SK-N-SH (cell line): Measurements from ENCODE around the gene MAP4K4. TPM values are rescaled to one million over a fixed set of nuclear protein-coding genes. Genes with fewer than 3 reads are reported as not detected.
A peak's percentile ranks its signal among the peaks of the same experiment; 100 is the strongest.

Experiments
- CTCF ChIA-PET: fragments of 300-600, 350-600 bp; formaldehyde crosslinking; extraction: SDS; loops from one replicate; lab custom pipeline; 2021; lab: Yijun Ruan, JAX
- POLR2A ChIA-PET: fragments of 350-600 bp; sonication (Branson Sonifier 250); formaldehyde crosslinking; extraction: SDS; loops from one replicate; lab custom pipeline; 2020; ENCODE audit warnings: antibody characterized with exemption, inconsistent platforms; lab: Yijun Ruan, JAX
- DNase-seq: peaks from one replicate; pipeline ENCODE4 v3.0.0; 2012
- H2AFZ ChIP-seq: fragments of 200-600 bp; sonication (generic); 2 replicates; pipeline ENCODE4 v1.8.1; 2016; ENCODE audit warnings: antibody characterized with exemption, mild to moderate bottlenecking, low read depth
- H3F3A ChIP-seq: fragments of 200-600 bp; sonication (generic); replicated peaks from 2 replicates; pipeline ENCODE3; 2016; ENCODE audit warnings: antibody characterized with exemption, mild to moderate bottlenecking; ENCODE audit not compliant: insufficient read depth
- H3K27ac ChIP-seq, 2 experiments: fragments of 200-500 bp in 1 of 2; fragments of 200-600 bp in 1 of 2; sonication (Bioruptor generic) in 1 of 2; sonication (generic), shearing (Covaris generic) in 1 of 2; 2 replicates each; pipeline versions ENCODE4 v1.5.1 to v1.6.1; 2014 to 2016; ENCODE audit warnings: low read depth in 2 of 2, inconsistent platforms in 1 of 2, low read length in 1 of 2, mild to moderate bottlenecking in 1 of 2, mixed read lengths in 1 of 2
- H3K27me3 ChIP-seq: fragments of 200-600 bp; sonication (generic), shearing (Covaris generic); 2 replicates; pipeline ENCODE4 v1.6.1; 2016; ENCODE audit warnings: mixed run types; ENCODE audit not compliant: insufficient read depth
- H3K36me3 ChIP-seq, 2 experiments: fragments of 200-500 bp in 1 of 2; fragments of 200-600 bp in 1 of 2; sonication (Bioruptor generic) in 1 of 2; sonication (generic) in 1 of 2; replicated peaks in 1 of 2; 2 replicates each; pipeline versions ENCODE3 to v1.5.1; 2014 to 2016; ENCODE audit warnings: low read length in 1 of 2, mild to moderate bottlenecking in 1 of 2; ENCODE audit not compliant: insufficient read depth in 2 of 2, control insufficient read depth in 1 of 2
- H3K4me1 ChIP-seq, 2 experiments: fragments of 200-500 bp in 1 of 2; fragments of 200-600 bp in 1 of 2; sonication (Bioruptor generic) in 1 of 2; sonication (generic), shearing (Covaris generic) in 1 of 2; 2 replicates each; pipeline versions ENCODE4 v1.5.1 to v1.6.1; 2014 to 2016; ENCODE audit warnings: low read depth in 1 of 2, low read length in 1 of 2, mixed run types in 1 of 2; ENCODE audit not compliant: insufficient read depth in 2 of 2, control insufficient read depth in 1 of 2
- H3K4me2 ChIP-seq: fragments of 200-600 bp; sonication (generic), shearing (Covaris generic); 2 replicates; pipeline ENCODE4 v1.6.1; 2017; ENCODE audit warnings: mixed run types
- H3K4me3 ChIP-seq, 2 experiments: fragments of 200-500 bp in 1 of 2; fragments of 200-600 bp in 1 of 2; sonication (Bioruptor generic) in 1 of 2; sonication (generic), shearing (Covaris generic) in 1 of 2; 2 replicates each; pipeline versions ENCODE4 v1.5.1 to v1.8.1; 2014 to 2016; ENCODE audit warnings: low read depth in 2 of 2, inconsistent platforms in 1 of 2, low read length in 1 of 2, mild to moderate bottlenecking in 1 of 2, mixed read lengths in 1 of 2, moderate library complexity in 1 of 2
- H3K79me2 ChIP-seq: fragments of 200-600 bp; sonication (generic); 2 replicates; pipeline ENCODE4 v1.8.1; 2017; ENCODE audit warnings: mild to moderate bottlenecking; ENCODE audit not compliant: insufficient read depth
- H3K9ac ChIP-seq: fragments of 200-600 bp; sonication (generic); 2 replicates; pipeline ENCODE4 v1.6.1; 2017; ENCODE audit warnings: mixed run types
- H3K9me2 ChIP-seq: fragments of 200-600 bp; sonication (generic); 2 replicates; pipeline ENCODE4 v1.6.1; 2017; ENCODE audit warnings: mixed run types
- H3K9me3 ChIP-seq: fragments of 200-600 bp; sonication (generic); 2 replicates; pipeline ENCODE4 v1.6.1; 2017; ENCODE audit warnings: mixed run types, mild to moderate bottlenecking, moderate library complexity
- H4K20me1 ChIP-seq: fragments of 200-600 bp; sonication (generic); 2 replicates; pipeline ENCODE4 v1.6.1; 2017; ENCODE audit warnings: mild to moderate bottlenecking, mixed run types; ENCODE audit not compliant: insufficient read depth
- EZH2phosphoT487 ChIP-seq: fragments of 200-600 bp; sonication (generic); IDR thresholded peaks from 2 replicates; pipeline ENCODE4 v1.6.1; 2017; ENCODE audit warnings: low read depth, mixed run types, mild to moderate bottlenecking, antibody characterized with exemption, moderate library complexity, borderline replicate concordance
- FOSL2 ChIP-seq: IDR thresholded peaks from 2 replicates; pipeline ENCODE4 v1.4.0; 2012; ENCODE audit warnings: low read depth, mild to moderate bottlenecking, moderate library complexity, borderline replicate concordance
- GABPA ChIP-seq: IDR thresholded peaks from 2 replicates; pipeline ENCODE4 v1.4.0; 2012; ENCODE audit warnings: low read depth, mild to moderate bottlenecking
- IRF3 ChIP-seq: fragments of 150-350 bp; IDR thresholded peaks from 2 replicates; pipeline ENCODE4 v1.6.1; 2016; ENCODE audit warnings: mild to moderate bottlenecking, low read depth, low read length
- MAX ChIP-seq: IDR thresholded peaks from 2 replicates; pipeline ENCODE4 v1.4.0; 2012; ENCODE audit warnings: low read depth
- REST ChIP-seq: IDR thresholded peaks from 2 replicates; pipeline ENCODE4 v1.6.1; 2012; ENCODE audit warnings: mild to moderate bottlenecking, low read depth, low read length, moderate library complexity
- RXRA ChIP-seq: IDR thresholded peaks from 2 replicates; pipeline ENCODE4 v1.4.0; 2012; ENCODE audit warnings: low read depth, mild to moderate bottlenecking, borderline replicate concordance
- USF2 ChIP-seq: fragments of 150-350 bp; IDR thresholded peaks from 2 replicates; pipeline ENCODE4 v1.6.1; 2017; ENCODE audit warnings: antibody characterized with exemption, low read length, low read depth, borderline replicate concordance
- ZBTB33 ChIP-seq: IDR thresholded peaks from 2 replicates; pipeline ENCODE4 v1.4.0; 2012; ENCODE audit warnings: low read depth, borderline replicate concordance
- WGBS: methylation state at CpG from one replicate; pipeline ENCODE4 v1.1.6; 2017; ENCODE audit warnings: low lambda C conversion rate; 5-methylcytosine and 5-hydroxymethylcytosine counted together
- polyA plus RNA-seq, 3 experiments: library from polyadenylated mRNA; depleted of rRNA; stranded (reverse); fragments of >200 nt; gene quantifications; 2 replicates each; pipeline ENCODE4 v1.2.3, GENCODE V29; 2012

Gene MAP4K4
- polyA plus RNA-seq, 1 of the 3 experiments (the other 2 are of a cell fraction) = 72.9 TPM

GRCh38 chr2:101766337-101766736 is 68.8 kb downstream of the MAP4K4 start:
- no peak for TF ChIP-seq ZBTB33
- no peak for TF ChIP-seq RXRA
- TF ChIP-seq GABPA = no peak
- no peak for TF ChIP-seq IRF3
- no peak for TF ChIP-seq MAX
- TF ChIP-seq REST = no peak
- TF ChIP-seq EZH2phosphoT487 = no peak
- TF ChIP-seq FOSL2 = no peak
- TF ChIP-seq USF2 = no peak
- TF ChIP-seq, all 33 proteins: peak for 0

More at GRCh38 chr2:101766337-101766736, 68.8 kb downstream of the MAP4K4 start:
- H3K4me2 ChIP-seq = peak overlapping the region; percentile 68
- no peak for DNase-seq
- H3K9me2 ChIP-seq = no peaks in the 10 kb centered on the region
- H3K4me1 ChIP-seq = peaks cover 33 to 67% of the 10 kb centered on the region in 2 experiments
- 97% methylated on average over 2 of the region's 2 CpGs for WGBS
- peaks cover 100% of the 10 kb centered on the region for H3K79me2 ChIP-seq
- peak overlapping the region in 1 of 2 experiments; percentile 1; a peak in 1 of 4 replicates for H3K4me3 ChIP-seq
- peaks cover 94% of the 10 kb centered on the region for H4K20me1 ChIP-seq
- no peaks in the 10 kb centered on the region for H3K27me3 ChIP-seq
- H2AFZ ChIP-seq = no peak overlapping the region
- ChIA-PET CTCF (interaction anchor here (1.1 kb wide), 1 partner anchor 15 kb away, joined by 4 read pairs; no protein-coding TSS in a partner anchor), POLR2A (no interaction called here)
- peak overlapping the region in 1 of 2 experiments; percentile 88; a peak in 3 of 4 replicates for H3K27ac ChIP-seq
- peaks cover 25% of the 10 kb centered on the region for H3F3A ChIP-seq
- H3K36me3 ChIP-seq = no peaks in the 10 kb centered on the region
- peak overlapping the region; percentile 23; the same call in 1 of the 2 replicates for H3K9ac ChIP-seq
- H3K9me3 ChIP-seq = no peaks in the 10 kb centered on the region
